HCT116 (cell line): ENCODE measurements around the gene PHACTR1. TPM values are rescaled to one million over a fixed set of nuclear protein-coding genes. Genes with fewer than 3 reads are reported as not detected.

ENCODE experiments used
- ATAC-seq: fragments of 200-7000 bp; cut with Tn5 transposase; 2 replicates; pipeline ENCODE4 v1.9.1; 2020; ENCODE audit warnings: mild to moderate bottlenecking, moderate library complexity
- BruUV-seq: library from RNA; stranded (reverse); fragments of 400-500 nt; replicated peaks from 2 replicates; lab custom pipeline; 2021; lab: Mats Ljungman, UMichigan
- CTCF ChIA-PET: fragments of 300-600 bp; sonication (Branson Sonifier 250); formaldehyde crosslinking; loops from one replicate; lab custom pipeline; 2021; ENCODE audit warnings: antibody characterized with exemption; lab: Charles Lee
- POLR2A ChIA-PET: fragments of 300-600, 350-600 bp; sonication (Branson Sonifier 250); formaldehyde crosslinking; loops from one replicate; lab custom pipeline; 2021; ENCODE audit warnings: antibody characterized with exemption; lab: Charles Lee
- RAD21 ChIA-PET, 2 experiments: fragments of 300-600 bp; sonication (Branson Sonifier 250); formaldehyde crosslinking; loops; one replicate each; lab custom pipeline; 2023; ENCODE audit warnings: low total read pairs in 2 of 2; ENCODE audit not compliant: uncharacterized antibody in 2 of 2, unreplicated experiment in 2 of 2, low non-redundant PET in 1 of 2; lab: Charles Lee
- DNase-seq: peaks from one replicate; pipeline ENCODE4 v3.0.0-alpha.2; 2010; ENCODE audit warnings: low read depth, low spot score
- H2AFZ ChIP-seq: fragments of 200-600 bp; shearing (Covaris generic), sonication (generic); 2 replicates; pipeline ENCODE4 v1.6.1; 2017; ENCODE audit warnings: low read depth, mixed run types, mixed read lengths, antibody characterized with exemption, low read length; ENCODE audit not compliant: poor library complexity, severe bottlenecking
- H3K27ac ChIP-seq: 2 replicates; pipeline ENCODE4 v1.5.1; 2012; ENCODE audit warnings: low read depth, low read length
- H3K27me3 ChIP-seq: fragments of 200-600 bp; sonication (generic); 2 replicates; pipeline ENCODE4 v1.6.1; 2016; ENCODE audit warnings: mixed run types, low read length, mixed read lengths; ENCODE audit not compliant: insufficient read depth
- H3K36me3 ChIP-seq, 2 experiments: fragments of 200-500 bp in 1 of 2; fragments of 200-600 bp in 1 of 2; sonication (Bioruptor generic) in 1 of 2; sonication (generic) in 1 of 2; 2 replicates each; pipeline versions ENCODE4 v1.5.1 to v1.6.1; 2014 to 2016; ENCODE audit warnings: low read length in 2 of 2, inconsistent platforms in 1 of 2, mixed read lengths in 1 of 2, mixed run types in 1 of 2; ENCODE audit not compliant: insufficient read depth in 2 of 2, control insufficient read depth in 1 of 2
- H3K4me1 ChIP-seq, 2 experiments: fragments of 200-600 bp in 1 of 2; sonication (generic) in 1 of 2; 2 replicates each; pipeline versions ENCODE4 v1.5.1 to v1.6.1; 2012 to 2017; ENCODE audit warnings: low read length in 2 of 2, inconsistent platforms in 1 of 2, mild to moderate bottlenecking in 1 of 2, mixed read lengths in 1 of 2, mixed run types in 1 of 2, moderate library complexity in 1 of 2; ENCODE audit not compliant: insufficient read depth in 2 of 2, control insufficient read depth in 1 of 2
- H3K4me2 ChIP-seq: fragments of 200-600 bp; sonication (generic); 2 replicates; pipeline ENCODE4 v1.6.1; 2017; ENCODE audit warnings: mixed run types, low read length, mixed read lengths
- H3K4me3 ChIP-seq, 2 experiments: fragments of 200-600 bp in 1 of 2; sonication (generic) in 1 of 2; replicated peaks in 1 of 2; 2 replicates each; pipeline ENCODE4 v1.5.1; 2011 to 2016; ENCODE audit warnings: low read length in 2 of 2, control low read depth in 1 of 2, low read depth in 1 of 2, mild to moderate bottlenecking in 1 of 2, mixed read lengths in 1 of 2, mixed run types in 1 of 2
- H3K79me2 ChIP-seq: fragments of 200-600 bp; sonication (generic); 2 replicates; pipeline ENCODE4 v1.6.1; 2017; ENCODE audit warnings: mild to moderate bottlenecking, mixed run types, low read length, moderate library complexity, mixed read lengths; ENCODE audit not compliant: insufficient read depth
- H3K9ac ChIP-seq: fragments of 200-600 bp; sonication (generic); 2 replicates; pipeline ENCODE4 v1.6.1; 2016; ENCODE audit warnings: low read length, mixed read lengths
- H3K9me2 ChIP-seq: fragments of 200-600 bp; sonication (generic), shearing (Covaris generic); 2 replicates; pipeline ENCODE4 v1.6.1; 2017; ENCODE audit warnings: mixed run types, mild to moderate bottlenecking, moderate library complexity; ENCODE audit not compliant: insufficient read depth
- H3K9me3 ChIP-seq, 2 experiments: fragments of 200-500 bp in 1 of 2; fragments of 200-600 bp in 1 of 2; sonication (Bioruptor generic) in 1 of 2; sonication (generic) in 1 of 2; 2 replicates each; pipeline ENCODE4 v1.6.1; 2014 to 2017; ENCODE audit warnings: low read length in 2 of 2, mixed read lengths in 2 of 2, inconsistent platforms in 1 of 2, low read depth in 1 of 2, mild to moderate bottlenecking in 1 of 2, mixed run types in 1 of 2, moderate library complexity in 1 of 2; ENCODE audit not compliant: control insufficient read depth in 1 of 2, insufficient read depth in 1 of 2
- H4K20me1 ChIP-seq: fragments of 200-600 bp; sonication (generic), shearing (Covaris generic); 2 replicates; pipeline ENCODE4 v1.6.1; 2017; ENCODE audit warnings: mixed run types, mild to moderate bottlenecking, moderate library complexity; ENCODE audit not compliant: insufficient read depth
- ATF3 ChIP-seq: IDR thresholded peaks from 2 replicates; pipeline ENCODE4 v1.6.1; 2012
- CBX3 ChIP-seq: IDR thresholded peaks from 2 replicates; pipeline ENCODE4 v1.6.1; 2012; ENCODE audit warnings: low read depth
- EZH2phosphoT487 ChIP-seq: fragments of 200-600 bp; IDR thresholded peaks from 2 replicates; pipeline ENCODE4 v1.6.1; 2018; ENCODE audit warnings: antibody characterized with exemption, borderline replicate concordance
- FOSL1 ChIP-seq: IDR thresholded peaks from 2 replicates; pipeline ENCODE4 v1.6.1; 2012; ENCODE audit warnings: low read depth
- JUND ChIP-seq: IDR thresholded peaks from 2 replicates; pipeline ENCODE4 v1.6.1; 2012
- POLR2A ChIP-seq: IDR thresholded peaks from 2 replicates; pipeline ENCODE4 v1.7.0; 2011; ENCODE audit warnings: borderline replicate concordance; ENCODE audit not compliant: insufficient read depth, insufficient read length; ENCODE audit errors: extremely low read depth
- RAD21 ChIP-seq: IDR thresholded peaks from 2 replicates; pipeline ENCODE4 v1.6.1; 2012; ENCODE audit warnings: low read depth, mild to moderate bottlenecking
- ZNF274 ChIP-seq: fragments of 200-500 bp; sonication (Bioruptor generic); IDR thresholded peaks from 2 replicates; pipeline ENCODE4 v1.6.1; 2014; ENCODE audit warnings: mild to moderate bottlenecking, low read depth, low read length, inconsistent platforms
- intact Hi-C: fragments of 100-400 bp; cut with micrococcal nuclease; formaldehyde crosslinking; loops from 2 replicates; pipeline ENCODE4 v1.10.0; 2022
- total RNA-seq: library from RNA; stranded (reverse); gene quantifications from one replicate; pipeline ENCODE4 v1.2.1, GENCODE V29; 2021; ENCODE audit not compliant: unreplicated experiment
- TF ChIP-seq, protein P1 (sequence below), 3 experiments: fragments of 200-600 bp in 1 of 3; sonication (generic) in 1 of 3; IDR thresholded peaks in 2 of 3; conservative IDR thresholded peaks in 1 of 3; 2 replicates each; pipeline ENCODE4 v1.5.1; 2012 to 2017; ENCODE audit warnings: low read depth in 2 of 3, low read length in 2 of 3, antibody characterized with exemption in 1 of 3, borderline replicate concordance in 1 of 3, control low read depth in 1 of 3, mild to moderate bottlenecking in 1 of 3, mixed read lengths in 1 of 3, mixed run types in 1 of 3, moderate library complexity in 1 of 3; ENCODE audit not compliant: insufficient read depth in 1 of 3
- TF ChIP-seq, protein P2 (sequence below): IDR thresholded peaks from 2 replicates; pipeline ENCODE4 v1.6.1; 2011; ENCODE audit warnings: mild to moderate bottlenecking, low read length, moderate library complexity; ENCODE audit not compliant: insufficient replicate concordance; ENCODE audit errors: extremely low read depth

The PHACTR1 gene
- total RNA-seq, 1 experiment from 2014 or later = 0.17 TPM

- no peaks in the 10 kb centered on the region for H3K36me3 ChIP-seq
- ChIA-PET RAD21 (no interaction called here), POLR2A (no interaction called here), CTCF (no interaction called here)
- H3K4me2 ChIP-seq = no peak overlapping the region
- H4K20me1 ChIP-seq = no peaks in the 10 kb centered on the region
- ATAC-seq (no peak), DNase-seq (no peak)
- no peak overlapping the region for H3K9ac ChIP-seq
- no peaks in the 10 kb centered on the region for H3K9me3 ChIP-seq
- H3K4me1 ChIP-seq = no peaks in the 10 kb centered on the region
- no peak for TF ChIP-seq EZH2phosphoT487
- TF ChIP-seq, protein P1, sequence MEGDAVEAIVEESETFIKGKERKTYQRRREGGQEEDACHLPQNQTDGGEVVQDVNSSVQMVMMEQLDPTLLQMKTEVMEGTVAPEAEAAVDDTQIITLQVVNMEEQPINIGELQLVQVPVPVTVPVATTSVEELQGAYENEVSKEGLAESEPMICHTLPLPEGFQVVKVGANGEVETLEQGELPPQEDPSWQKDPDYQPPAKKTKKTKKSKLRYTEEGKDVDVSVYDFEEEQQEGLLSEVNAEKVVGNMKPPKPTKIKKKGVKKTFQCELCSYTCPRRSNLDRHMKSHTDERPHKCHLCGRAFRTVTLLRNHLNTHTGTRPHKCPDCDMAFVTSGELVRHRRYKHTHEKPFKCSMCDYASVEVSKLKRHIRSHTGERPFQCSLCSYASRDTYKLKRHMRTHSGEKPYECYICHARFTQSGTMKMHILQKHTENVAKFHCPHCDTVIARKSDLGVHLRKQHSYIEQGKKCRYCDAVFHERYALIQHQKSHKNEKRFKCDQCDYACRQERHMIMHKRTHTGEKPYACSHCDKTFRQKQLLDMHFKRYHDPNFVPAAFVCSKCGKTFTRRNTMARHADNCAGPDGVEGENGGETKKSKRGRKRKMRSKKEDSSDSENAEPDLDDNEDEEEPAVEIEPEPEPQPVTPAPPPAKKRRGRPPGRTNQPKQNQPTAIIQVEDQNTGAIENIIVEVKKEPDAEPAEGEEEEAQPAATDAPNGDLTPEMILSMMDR (IDR thresholded peaks at IDR 0.05 in 2 of 3, conservative IDR thresholded peaks at IDR 0.05 in 1 of 3; ENCODE audit: borderline replicate concordance in 1 of 3, insufficient read depth in 1 of 3, low read depth in 2 of 3, low read length in 2 of 3) = no peak
- no peak for TF ChIP-seq JUND
- TF ChIP-seq ZNF274 = no peak
- TF ChIP-seq POLR2A = no peak
- TF ChIP-seq ATF3 = no peak
- TF ChIP-seq, protein P2, sequence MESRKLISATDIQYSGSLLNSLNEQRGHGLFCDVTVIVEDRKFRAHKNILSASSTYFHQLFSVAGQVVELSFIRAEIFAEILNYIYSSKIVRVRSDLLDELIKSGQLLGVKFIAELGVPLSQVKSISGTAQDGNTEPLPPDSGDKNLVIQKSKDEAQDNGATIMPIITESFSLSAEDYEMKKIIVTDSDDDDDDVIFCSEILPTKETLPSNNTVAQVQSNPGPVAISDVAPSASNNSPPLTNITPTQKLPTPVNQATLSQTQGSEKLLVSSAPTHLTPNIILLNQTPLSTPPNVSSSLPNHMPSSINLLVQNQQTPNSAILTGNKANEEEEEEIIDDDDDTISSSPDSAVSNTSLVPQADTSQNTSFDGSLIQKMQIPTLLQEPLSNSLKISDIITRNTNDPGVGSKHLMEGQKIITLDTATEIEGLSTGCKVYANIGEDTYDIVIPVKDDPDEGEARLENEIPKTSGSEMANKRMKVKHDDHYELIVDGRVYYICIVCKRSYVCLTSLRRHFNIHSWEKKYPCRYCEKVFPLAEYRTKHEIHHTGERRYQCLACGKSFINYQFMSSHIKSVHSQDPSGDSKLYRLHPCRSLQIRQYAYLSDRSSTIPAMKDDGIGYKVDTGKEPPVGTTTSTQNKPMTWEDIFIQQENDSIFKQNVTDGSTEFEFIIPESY = no peak
- no peak for TF ChIP-seq RAD21
- no peak for TF ChIP-seq FOSL1
- TF ChIP-seq CBX3 = no peak
- H3K27me3 ChIP-seq = no peaks in the 10 kb centered on the region
- H3K9me2 ChIP-seq = no peaks in the 10 kb centered on the region
- no TSS peak for BruUV-seq
- intact Hi-C loops = no loop called here
- H3K79me2 ChIP-seq = no peaks in the 10 kb centered on the region
- H2AFZ ChIP-seq = no peak overlapping the region
- no peak overlapping the region for H3K4me3 ChIP-seq
- no peak overlapping the region for H3K27ac ChIP-seq
Observed at GRCh38 chr6:13281686-13282085, 565.1 kb downstream of the PHACTR1 start.
